GM12873 (cell line): ENCODE results near the gene GOLGA5.

ENCODE experiments used
- CTCF ChIP-seq: IDR thresholded peaks from 2 replicates; pipeline ENCODE4 v1.5.1; 2012; ENCODE audit warnings: low read depth, mild to moderate bottlenecking, moderate library complexity, low read length, control low read depth; ENCODE audit not compliant: insufficient read depth; ENCODE audit errors: missing control alignments

GOLGA5 gene, protein sequence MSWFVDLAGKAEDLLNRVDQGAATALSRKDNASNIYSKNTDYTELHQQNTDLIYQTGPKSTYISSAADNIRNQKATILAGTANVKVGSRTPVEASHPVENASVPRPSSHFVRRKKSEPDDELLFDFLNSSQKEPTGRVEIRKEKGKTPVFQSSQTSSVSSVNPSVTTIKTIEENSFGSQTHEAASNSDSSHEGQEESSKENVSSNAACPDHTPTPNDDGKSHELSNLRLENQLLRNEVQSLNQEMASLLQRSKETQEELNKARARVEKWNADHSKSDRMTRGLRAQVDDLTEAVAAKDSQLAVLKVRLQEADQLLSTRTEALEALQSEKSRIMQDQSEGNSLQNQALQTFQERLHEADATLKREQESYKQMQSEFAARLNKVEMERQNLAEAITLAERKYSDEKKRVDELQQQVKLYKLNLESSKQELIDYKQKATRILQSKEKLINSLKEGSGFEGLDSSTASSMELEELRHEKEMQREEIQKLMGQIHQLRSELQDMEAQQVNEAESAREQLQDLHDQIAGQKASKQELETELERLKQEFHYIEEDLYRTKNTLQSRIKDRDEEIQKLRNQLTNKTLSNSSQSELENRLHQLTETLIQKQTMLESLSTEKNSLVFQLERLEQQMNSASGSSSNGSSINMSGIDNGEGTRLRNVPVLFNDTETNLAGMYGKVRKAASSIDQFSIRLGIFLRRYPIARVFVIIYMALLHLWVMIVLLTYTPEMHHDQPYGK

DNA sequence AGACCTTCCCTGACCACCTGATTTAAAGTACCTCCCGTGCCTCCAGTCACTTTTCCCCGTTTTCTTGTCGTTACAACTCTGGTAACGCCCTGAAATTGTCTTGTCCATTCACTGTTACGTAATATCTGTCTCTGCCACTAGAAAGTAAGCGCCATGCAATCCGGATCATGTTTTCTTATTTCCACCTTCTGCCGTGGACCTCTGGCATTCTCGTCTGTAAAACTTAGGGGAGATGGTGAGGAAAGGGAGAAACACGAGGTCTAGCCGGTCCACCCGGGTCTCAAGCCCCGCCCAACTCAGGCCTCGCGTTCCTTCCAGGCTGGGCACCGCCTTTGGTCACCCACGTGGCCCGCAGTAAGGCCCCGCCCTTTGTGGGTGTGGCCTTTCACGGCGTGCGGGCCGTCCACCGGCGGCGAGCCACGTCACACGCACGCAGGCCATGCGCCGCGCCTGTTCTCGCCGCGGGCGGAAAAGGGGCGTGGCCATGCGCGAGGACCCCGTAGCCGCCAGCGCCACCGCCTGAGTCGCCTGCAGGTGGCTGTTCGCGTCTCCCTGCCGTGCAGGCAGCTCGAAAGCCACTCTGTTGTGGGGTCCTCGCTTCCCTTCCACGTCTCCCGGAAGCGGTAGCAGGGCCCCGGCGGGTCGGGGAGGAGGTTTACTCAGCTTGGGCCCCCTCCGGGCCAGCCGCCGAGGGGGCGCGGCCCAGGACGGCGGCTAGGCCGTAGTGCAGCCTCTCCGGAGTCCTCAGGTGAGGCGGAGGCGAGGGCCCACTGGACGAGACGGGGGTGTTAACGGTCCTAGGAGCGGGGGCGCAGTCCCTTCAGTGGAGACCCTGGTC lies at the start of gene GOLGA5:
Gene GOLGA5 (plus strand): TSS at position 597 of the 838 bp plus-strand sequence. CDS start 3,133 bp downstream, outside the sequence.
- TF ChIP-seq CTCF: no peak

- no peak for TF ChIP-seq CTCF
Observed at GRCh38 chr14:92747701-92748258, 46.3 kb upstream of the GOLGA5 start.

GRCh38 chr14:92748259-92749016 lies 45.7 kb upstream of the GOLGA5 start, which contains the start of gene LGMN:
Gene LGMN (minus strand): TSS chr14:92748627. CDS start chr14:92732786, 15,841 bp downstream.
- no peak for TF ChIP-seq CTCF

DNA sequence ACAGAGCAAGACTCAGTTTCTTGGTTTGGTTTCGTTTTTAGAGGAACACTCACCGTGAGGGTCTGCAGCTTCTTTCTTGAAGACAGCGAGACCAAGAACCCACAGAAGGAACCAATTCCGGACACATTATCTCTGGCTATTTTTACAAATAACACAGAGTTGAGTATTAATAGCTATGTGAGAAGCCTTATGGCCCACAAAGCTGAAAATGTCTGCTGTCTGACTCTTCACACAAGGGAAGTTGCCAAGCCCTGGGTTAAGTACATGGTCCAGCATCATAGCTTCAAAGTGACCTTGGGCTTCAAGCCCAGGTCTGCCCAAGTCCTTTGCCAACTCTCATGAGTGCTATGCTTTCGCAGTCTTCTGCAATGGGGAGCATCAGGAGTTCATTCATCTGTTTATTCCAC lies 43.1 kb upstream of the GOLGA5 start:
- no peak for TF ChIP-seq CTCF

- no peak for TF ChIP-seq CTCF
Observed at GRCh38 chr14:92751819-92752218, 42.3 kb upstream of the GOLGA5 start.

- no peak for TF ChIP-seq CTCF
Observed at GRCh38 chr14:92753250-92753649, 40.9 kb upstream of the GOLGA5 start.
